Neural progenitor cell (in vitro differentiated cells): ENCODE data around the gene LGI1.

ENCODE experiments used
- EZH2 ChIP-seq: fragments of 200-600 bp; sonication (generic); IDR thresholded peaks from 2 replicates; pipeline ENCODE4 v1.6.1; 2017; ENCODE audit warnings: antibody characterized with exemption, mild to moderate bottlenecking, moderate library complexity
- EZH2phosphoT487 ChIP-seq: fragments of 200-600 bp; sonication (generic); IDR thresholded peaks from 2 replicates; pipeline ENCODE4 v1.6.1; 2017; ENCODE audit warnings: antibody characterized with exemption
- TF ChIP-seq, protein P1 (sequence below): fragments of 200-600 bp; sonication (generic); IDR thresholded peaks from 2 replicates; pipeline ENCODE4 v1.5.1; 2017; ENCODE audit warnings: antibody characterized with exemption, mild to moderate bottlenecking

DNA sequence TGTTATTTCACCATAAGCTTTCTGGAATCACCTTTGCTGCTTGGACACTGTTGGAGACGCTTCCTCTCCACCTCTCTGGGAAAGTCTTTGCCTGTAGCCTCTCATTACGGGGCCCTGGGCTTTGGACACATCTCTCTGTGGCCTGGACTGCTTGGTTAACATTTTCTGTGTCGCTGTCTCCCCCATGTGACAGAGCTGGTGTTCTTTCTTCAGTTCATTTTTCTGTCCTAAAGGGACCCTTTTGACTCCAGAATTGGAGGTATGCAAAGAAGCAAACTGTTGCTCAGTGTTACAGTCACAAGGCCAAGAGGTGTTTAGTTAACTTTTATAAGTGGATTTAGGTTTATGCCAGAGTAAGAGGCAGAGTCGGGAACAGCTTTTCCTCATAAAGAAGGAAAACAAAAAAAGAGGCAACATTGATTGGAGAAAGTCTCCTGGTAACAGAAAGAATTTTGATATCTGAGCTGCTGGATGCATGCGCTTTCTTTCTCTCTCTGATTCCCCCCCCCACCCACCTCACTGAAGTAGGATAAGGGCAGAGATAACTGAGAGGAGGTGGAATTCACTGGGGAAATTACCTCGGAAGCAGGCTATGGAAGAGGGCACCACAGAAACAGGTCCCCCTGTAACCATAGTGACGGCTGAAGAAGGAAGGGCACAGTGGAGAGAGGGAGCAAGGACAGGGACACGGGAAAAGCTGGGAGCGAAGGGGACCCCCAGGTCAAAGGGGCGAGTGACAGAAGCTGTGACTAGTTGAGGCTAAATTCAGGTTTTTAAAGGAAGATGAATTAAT, 57.8 kb downstream of the LGI1 start:
- TF ChIP-seq, protein P1, sequence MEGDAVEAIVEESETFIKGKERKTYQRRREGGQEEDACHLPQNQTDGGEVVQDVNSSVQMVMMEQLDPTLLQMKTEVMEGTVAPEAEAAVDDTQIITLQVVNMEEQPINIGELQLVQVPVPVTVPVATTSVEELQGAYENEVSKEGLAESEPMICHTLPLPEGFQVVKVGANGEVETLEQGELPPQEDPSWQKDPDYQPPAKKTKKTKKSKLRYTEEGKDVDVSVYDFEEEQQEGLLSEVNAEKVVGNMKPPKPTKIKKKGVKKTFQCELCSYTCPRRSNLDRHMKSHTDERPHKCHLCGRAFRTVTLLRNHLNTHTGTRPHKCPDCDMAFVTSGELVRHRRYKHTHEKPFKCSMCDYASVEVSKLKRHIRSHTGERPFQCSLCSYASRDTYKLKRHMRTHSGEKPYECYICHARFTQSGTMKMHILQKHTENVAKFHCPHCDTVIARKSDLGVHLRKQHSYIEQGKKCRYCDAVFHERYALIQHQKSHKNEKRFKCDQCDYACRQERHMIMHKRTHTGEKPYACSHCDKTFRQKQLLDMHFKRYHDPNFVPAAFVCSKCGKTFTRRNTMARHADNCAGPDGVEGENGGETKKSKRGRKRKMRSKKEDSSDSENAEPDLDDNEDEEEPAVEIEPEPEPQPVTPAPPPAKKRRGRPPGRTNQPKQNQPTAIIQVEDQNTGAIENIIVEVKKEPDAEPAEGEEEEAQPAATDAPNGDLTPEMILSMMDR, result peak; percentile 57
- TF ChIP-seq EZH2 (no peak), EZH2phosphoT487 (no peak)
